CD4-positive, alpha-beta memory T cell (primary cell): ENCODE data around the gene CPA4. TPM values are rescaled to one million over a fixed set of nuclear protein-coding genes. Genes with fewer than 3 reads are reported as not detected.
A peak's percentile ranks its signal among the peaks of the same experiment; 100 is the strongest.

Experiments used
- CTCF ChIA-PET: fragments of 350-600 bp; sonication (Branson Sonifier 250); formaldehyde crosslinking; loops from one replicate; lab custom pipeline; 2021; ENCODE audit warnings: inconsistent platforms; ENCODE audit not compliant: partially characterized antibody; lab: Charles Lee
- POLR2A ChIA-PET: fragments of 350-600 bp; sonication (Branson Sonifier 250); formaldehyde crosslinking; loops from one replicate; lab custom pipeline; 2021; ENCODE audit not compliant: partially characterized antibody; lab: Charles Lee
- DNase-seq, 5 donors: peaks; one replicate each; pipeline versions ENCODE4 v3.0.0 to v3.0.0-alpha.2; 2020 to 2022; ENCODE audit warnings: mixed read lengths in 1 of 5
- H3K27ac ChIP-seq: one replicate; pipeline ENCODE4 v1.7.0; 2013; ENCODE audit warnings: low read depth, low read length
- H3K27me3 ChIP-seq: 2 replicates; pipeline ENCODE4 v1.7.0; 2013; ENCODE audit warnings: mild to moderate bottlenecking, low read length, moderate library complexity; ENCODE audit not compliant: insufficient read depth
- H3K36me3 ChIP-seq: 2 replicates; pipeline ENCODE4 v1.7.0; 2013; ENCODE audit warnings: mild to moderate bottlenecking, low read length, moderate library complexity; ENCODE audit not compliant: insufficient read depth
- H3K4me1 ChIP-seq: 2 replicates; pipeline ENCODE4 v1.7.0; 2013; ENCODE audit warnings: mild to moderate bottlenecking, low read length, moderate library complexity; ENCODE audit not compliant: insufficient read depth
- H3K4me3 ChIP-seq, 2 donors: one replicate each; pipeline ENCODE4 v1.7.0; 2013; ENCODE audit warnings: low read length in 2 of 2, mild to moderate bottlenecking in 1 of 2
- H3K9me3 ChIP-seq, 2 donors: one replicate each; pipeline ENCODE4 v1.7.0; 2013; ENCODE audit warnings: low read length in 2 of 2, control low read depth in 1 of 2; ENCODE audit not compliant: control insufficient read depth in 1 of 2
- H3K27ac Mint-ChIP-seq, 7 donors: one replicate each; pipeline ENCODE4 v1.8.0; 2020 to 2021; ENCODE audit warnings: mixed read lengths in 7 of 7, mild to moderate bottlenecking in 6 of 7, inconsistent platforms in 3 of 7, moderate library complexity in 3 of 7
- H3K27me3 Mint-ChIP-seq, 2 donors: one replicate each; pipeline ENCODE4 v1.8.0; 2020 to 2021; ENCODE audit warnings: mixed read lengths in 2 of 2
- H3K36me3 Mint-ChIP-seq, 2 donors: one replicate each; pipeline ENCODE4 v1.8.0; 2020 to 2021; ENCODE audit warnings: mixed read lengths in 2 of 2, inconsistent platforms in 1 of 2, mild to moderate bottlenecking in 1 of 2
- H3K4me1 Mint-ChIP-seq, 4 donors: one replicate each; pipeline ENCODE4 v1.8.0; 2020 to 2021; ENCODE audit warnings: mixed read lengths in 4 of 4, mild to moderate bottlenecking in 1 of 4
- H3K4me3 Mint-ChIP-seq, 8 donors: one replicate each; pipeline ENCODE4 v1.8.0; 2020 to 2021; ENCODE audit warnings: mixed read lengths in 8 of 8, mild to moderate bottlenecking in 7 of 8, moderate library complexity in 6 of 8, inconsistent platforms in 3 of 8
- H3K9me3 Mint-ChIP-seq, 8 donors: one replicate each; pipeline ENCODE4 v1.8.0; 2020 to 2021; ENCODE audit warnings: mixed read lengths in 8 of 8, mild to moderate bottlenecking in 5 of 8, inconsistent platforms in 3 of 8, moderate library complexity in 1 of 8
- intact Hi-C: fragments of 100-400 bp; cut with micrococcal nuclease; formaldehyde crosslinking; loops from one replicate; pipeline ENCODE4 v1.15.1; 2023
- polyA plus RNA-seq, 2 donors: library from polyadenylated mRNA; unstranded; fragments of 300-500 nt; fragmentation: Illumina TruSeq; gene quantifications; one replicate each; pipeline ENCODE4 v1.2.3, GENCODE V29; 2021
- total RNA-seq, 2 experiments: library from RNA; stranded (reverse); gene quantifications; one replicate each; pipeline ENCODE4 v1.2.3, GENCODE V29; 2021

CPA4 gene
- total and polyA plus RNA-seq, 4 experiments from 2014 or later, result not detected

GRCh38 chr7:130286881-130287280 lies 6.1 kb upstream of the CPA4 start:
- DNase-seq, result no peak
- CTCF ChIA-PET, result interaction anchor here (0.6 kb wide), 1 partner anchor 30 kb away, joined by 3 read pairs; no protein-coding TSS in a partner anchor
- H3K4me1 Mint-ChIP-seq, result no peaks in the 10 kb centered on the region

DNA sequence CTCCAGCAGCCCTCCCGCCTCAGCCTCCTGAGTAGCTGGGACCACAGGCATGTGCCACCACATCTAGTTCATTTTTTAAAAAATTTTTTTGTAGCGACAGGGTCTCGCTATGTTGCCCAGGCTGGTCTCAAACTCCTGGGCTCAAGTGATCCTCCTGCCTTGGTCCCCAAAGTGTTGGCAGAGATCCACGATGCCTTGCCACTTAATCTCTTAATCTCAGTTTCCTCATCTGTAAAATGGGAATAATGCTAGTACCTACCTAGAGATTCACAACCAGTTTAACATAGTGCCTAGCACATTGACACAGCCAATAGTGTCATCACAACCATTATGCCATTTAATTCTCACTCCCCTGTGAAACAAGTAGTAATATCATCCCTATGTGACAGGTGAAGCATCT lies 4.8 kb upstream of the CPA4 start:
- Histone ChIP-seq H3K4me1 (no peaks in the 10 kb centered on the region), H3K9me3 (no peaks in the 10 kb centered on the region), H3K4me3 (no peak overlapping the region), H3K36me3 (no peaks in the 10 kb centered on the region), H3K27ac (no peak overlapping the region), H3K27me3 (no peaks in the 10 kb centered on the region)
- intact Hi-C loops, result no loop called here
- no peaks in the 10 kb centered on the region for H3K36me3 Mint-ChIP-seq
- no peak overlapping the region for H3K4me3 Mint-ChIP-seq
- H3K27ac Mint-ChIP-seq, result peak overlapping the region in 2 of 7 donors; percentile 51 to 57
- peaks cover 0 to 4% (median 0%) of the 10 kb centered on the region in 8 donors for H3K9me3 Mint-ChIP-seq
- CTCF ChIA-PET, result no interaction called here
- H3K4me1 Mint-ChIP-seq, result no peaks in the 10 kb centered on the region
- DNase-seq, result no peak
- H3K27me3 Mint-ChIP-seq, result peaks cover 2 to 9% of the 10 kb centered on the region in 2 donors
- POLR2A ChIA-PET, result no interaction called here

More at GRCh38 chr7:130286881-130287280, 6.1 kb upstream of the CPA4 start:
- Mint-ChIP-seq H3K9me3 (peaks cover 0 to 4% (median 0%) of the 10 kb centered on the region in 8 donors), H3K36me3 (no peaks in the 10 kb centered on the region), H3K27me3 (peaks cover 3 to 9% of the 10 kb centered on the region in 2 donors), H3K27ac (no peak overlapping the region), H3K4me3 (no peak overlapping the region)
- no peaks in the 10 kb centered on the region for H3K27me3 ChIP-seq
- H3K4me1 ChIP-seq, result no peaks in the 10 kb centered on the region
- POLR2A ChIA-PET, result no interaction called here
- intact Hi-C loops, result no loop called here
- H3K9me3 ChIP-seq, result no peaks in the 10 kb centered on the region
- H3K27ac ChIP-seq, result no peak overlapping the region
- H3K36me3 ChIP-seq, result no peaks in the 10 kb centered on the region
- no peak overlapping the region for H3K4me3 ChIP-seq

GRCh38 chr7:130288829-130289228 lies 4.1 kb upstream of the CPA4 start:
- Mint-ChIP-seq H3K4me1 (peaks cover 0 to 1% (median 0%) of the 10 kb centered on the region in 4 donors), H3K9me3 (peaks cover 0 to 4% (median 0%) of the 10 kb centered on the region in 8 donors), H3K4me3 (no peak overlapping the region), H3K36me3 (no peaks in the 10 kb centered on the region), H3K27ac (no peak overlapping the region), H3K27me3 (peaks cover 0 to 6% of the 10 kb centered on the region in 2 donors)
- H3K4me1 ChIP-seq, result no peaks in the 10 kb centered on the region
- ChIA-PET CTCF (no interaction called here), POLR2A (no interaction called here)
- no peaks in the 10 kb centered on the region for H3K9me3 ChIP-seq
- no peak overlapping the region for H3K27ac ChIP-seq
- no peaks in the 10 kb centered on the region for H3K36me3 ChIP-seq
- H3K27me3 ChIP-seq, result no peaks in the 10 kb centered on the region
- intact Hi-C loops, result no loop called here
- H3K4me3 ChIP-seq, result no peak overlapping the region
- DNase-seq, result no peak

GRCh38 chr7:130289478-130289877 lies 3.5 kb upstream of the CPA4 start:
- intact Hi-C loops, result no loop called here

DNA sequence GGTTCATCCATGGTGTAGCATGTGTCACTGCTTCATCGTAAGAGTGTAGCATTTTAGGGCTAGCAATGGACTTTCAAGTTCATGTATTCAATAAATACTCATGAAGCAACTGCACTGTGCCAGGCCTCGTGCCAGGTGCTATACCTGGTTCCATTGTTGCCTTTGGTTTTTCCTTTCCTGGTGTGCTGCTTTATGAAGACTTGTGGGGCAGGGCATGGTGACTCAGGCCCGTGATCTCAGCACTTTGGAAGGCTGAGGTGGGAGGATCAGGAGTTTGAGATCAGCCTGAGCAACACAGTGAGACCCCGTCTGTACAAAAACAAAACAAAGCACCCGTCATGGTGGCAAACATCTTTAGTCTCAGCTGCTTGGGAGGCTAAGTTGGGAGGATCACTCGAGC lies 2.2 kb upstream of the CPA4 start:
- intact Hi-C loops, result no loop called here
- CTCF ChIA-PET, result no interaction called here
- no peaks in the 10 kb centered on the region for H3K27me3 ChIP-seq
- H3K27me3 Mint-ChIP-seq, result peaks cover 0 to 4% of the 10 kb centered on the region in 2 donors
- no peak overlapping the region for H3K4me3 Mint-ChIP-seq
- H3K9me3 Mint-ChIP-seq, result peaks cover 0 to 2% (median 0%) of the 10 kb centered on the region in 8 donors
- no peaks in the 10 kb centered on the region for H3K4me1 ChIP-seq
- H3K4me1 Mint-ChIP-seq, result peaks cover 0 to 1% (median 0%) of the 10 kb centered on the region in 4 donors
- H3K9me3 ChIP-seq, result no peaks in the 10 kb centered on the region
- H3K27ac Mint-ChIP-seq, result no peak overlapping the region
- no peaks in the 10 kb centered on the region for H3K36me3 Mint-ChIP-seq
- H3K4me3 ChIP-seq, result no peak overlapping the region
- POLR2A ChIA-PET, result no interaction called here
- H3K36me3 ChIP-seq, result no peaks in the 10 kb centered on the region
- DNase-seq, result no peak
- no peak overlapping the region for H3K27ac ChIP-seq

More at GRCh38 chr7:130289478-130289877, 3.5 kb upstream of the CPA4 start:
- no peak for DNase-seq
- Mint-ChIP-seq H3K4me3 (no peak overlapping the region), H3K36me3 (no peaks in the 10 kb centered on the region), H3K27me3 (peaks cover 0 to 2% of the 10 kb centered on the region in 2 donors), H3K9me3 (peaks cover 0 to 2% (median 0%) of the 10 kb centered on the region in 8 donors), H3K27ac (no peak overlapping the region), H3K4me1 (peaks cover 0 to 1% (median 0%) of the 10 kb centered on the region in 4 donors)
- CTCF ChIA-PET, result no interaction called here
- POLR2A ChIA-PET, result no interaction called here
- H3K27ac ChIP-seq, result no peak overlapping the region
- H3K4me1 ChIP-seq, result no peaks in the 10 kb centered on the region
- H3K36me3 ChIP-seq, result no peaks in the 10 kb centered on the region
- no peak overlapping the region for H3K4me3 ChIP-seq
- no peaks in the 10 kb centered on the region for H3K9me3 ChIP-seq
- H3K27me3 ChIP-seq, result no peaks in the 10 kb centered on the region

- Histone ChIP-seq H3K4me3 (no peak overlapping the region), H3K36me3 (no peaks in the 10 kb centered on the region), H3K27me3 (no peaks in the 10 kb centered on the region), H3K27ac (no peak overlapping the region), H3K9me3 (no peaks in the 10 kb centered on the region), H3K4me1 (no peaks in the 10 kb centered on the region)
- H3K27me3 Mint-ChIP-seq, result peaks cover 1 to 4% of the 10 kb centered on the region in 2 donors
- no peak overlapping the region for H3K4me3 Mint-ChIP-seq
- ChIA-PET POLR2A (no interaction called here), CTCF (interaction anchor here (1.0 to 1.8 kb wide), 3 partner anchors 10 to 50 kb away, joined by 3 to 4 read pairs (median 3); no protein-coding TSS in a partner anchor)
- no peak overlapping the region for H3K27ac Mint-ChIP-seq
- H3K9me3 Mint-ChIP-seq, result peaks cover 0 to 2% (median 0%) of the 10 kb centered on the region in 8 donors
- H3K4me1 Mint-ChIP-seq, result peaks cover 0 to 1% (median 0%) of the 10 kb centered on the region in 4 donors
- intact Hi-C loops, result no loop called here
- no peaks in the 10 kb centered on the region for H3K36me3 Mint-ChIP-seq
- no peak for DNase-seq
These were observed 560 bp downstream of the CPA4 start for GRCh38 chr7:130293521-130293920.

DNA sequence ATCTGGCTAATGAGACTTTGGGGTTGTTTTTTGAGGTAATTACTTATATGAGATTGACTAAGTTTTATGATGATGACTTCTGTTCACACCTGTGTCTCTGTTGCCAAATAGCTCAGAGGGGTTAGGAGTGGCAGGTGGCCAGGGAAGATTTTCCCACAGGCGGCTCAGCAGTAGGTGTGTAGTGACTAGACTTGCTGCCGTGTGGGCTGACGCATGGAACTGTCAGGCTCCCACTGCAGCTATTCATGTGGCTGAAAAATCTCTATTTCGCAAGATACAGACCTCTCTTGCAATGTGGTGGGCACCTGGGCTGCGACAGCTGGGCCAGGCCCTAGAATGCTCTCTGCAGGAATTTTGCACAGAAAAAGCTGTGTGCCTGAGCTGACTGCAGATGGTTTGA lies 1.4 kb downstream of the CPA4 start:
- peaks cover 1 to 4% of the 10 kb centered on the region in 2 donors for H3K27me3 Mint-ChIP-seq
- Histone ChIP-seq H3K27me3 (no peaks in the 10 kb centered on the region), H3K36me3 (no peaks in the 10 kb centered on the region), H3K9me3 (no peaks in the 10 kb centered on the region), H3K4me1 (no peaks in the 10 kb centered on the region), H3K4me3 (no peak overlapping the region), H3K27ac (no peak overlapping the region)
- no peak for DNase-seq
- H3K36me3 Mint-ChIP-seq, result no peaks in the 10 kb centered on the region
- peaks cover 0 to 2% (median 0%) of the 10 kb centered on the region in 8 donors for H3K9me3 Mint-ChIP-seq
- no peak overlapping the region for H3K27ac Mint-ChIP-seq
- H3K4me3 Mint-ChIP-seq, result no peak overlapping the region
- CTCF ChIA-PET, result interaction anchor here (1.3 to 1.8 kb wide), 2 partner anchors 9 to 11 kb away, joined by 3 to 4 read pairs; no protein-coding TSS in a partner anchor
- H3K4me1 Mint-ChIP-seq, result peaks cover 0 to 1% (median 0%) of the 10 kb centered on the region in 4 donors
- intact Hi-C loops, result no loop called here
- POLR2A ChIA-PET, result no interaction called here
